Dedifferentiated amniotic fluid mesenchymal stem cell (primary cell): ENCODE results near the gene CYP3A5.
"Not testable (repeated sequence)": the region's sequence is repeated elsewhere in the genome, so short reads cannot be mapped to it uniquely, and the experiment has no call there.

Experiments used
- DNase-seq: peaks from one replicate; pipeline ENCODE4 v3.0.0-alpha.2; 2016; ENCODE audit errors: extremely low spot score

The CYP3A5 gene

DNA sequence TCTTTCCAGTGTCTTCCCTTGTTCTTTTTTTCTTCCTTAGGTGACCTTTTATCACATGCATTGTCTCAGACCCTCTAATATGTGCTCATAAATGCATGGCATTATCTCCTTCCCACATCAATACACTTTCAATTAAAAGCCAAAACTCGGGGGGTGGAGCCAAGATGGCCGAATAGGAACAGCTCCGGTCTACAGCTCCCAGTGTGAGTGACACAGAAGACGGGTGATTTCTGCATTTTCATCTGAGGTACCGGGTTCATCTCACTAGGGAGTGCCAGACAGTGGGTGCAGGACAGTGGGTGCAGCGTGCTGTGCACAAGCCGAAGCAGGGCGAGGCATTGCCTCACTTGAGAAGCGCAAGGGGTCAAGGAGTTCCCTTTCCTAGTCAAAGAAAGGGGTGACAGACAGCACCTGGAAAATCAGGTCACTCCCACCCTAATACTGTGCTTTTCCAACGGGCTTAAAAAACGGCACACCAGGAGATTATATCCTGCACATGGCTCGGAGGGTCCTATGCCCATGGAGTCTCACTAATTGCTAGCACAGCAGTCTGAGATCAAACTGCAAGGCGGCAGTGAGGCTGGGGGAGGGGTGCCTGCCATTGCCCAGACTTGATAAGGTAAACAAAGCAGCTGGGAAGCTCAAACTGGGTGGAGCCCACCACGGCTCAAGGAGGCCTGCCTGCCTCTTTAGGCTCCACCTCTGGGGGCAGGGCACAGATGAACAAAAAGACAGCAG is 6.2 kb upstream of the CYP3A5 start:
- not testable (repeated sequence) for DNase-seq

DNA sequence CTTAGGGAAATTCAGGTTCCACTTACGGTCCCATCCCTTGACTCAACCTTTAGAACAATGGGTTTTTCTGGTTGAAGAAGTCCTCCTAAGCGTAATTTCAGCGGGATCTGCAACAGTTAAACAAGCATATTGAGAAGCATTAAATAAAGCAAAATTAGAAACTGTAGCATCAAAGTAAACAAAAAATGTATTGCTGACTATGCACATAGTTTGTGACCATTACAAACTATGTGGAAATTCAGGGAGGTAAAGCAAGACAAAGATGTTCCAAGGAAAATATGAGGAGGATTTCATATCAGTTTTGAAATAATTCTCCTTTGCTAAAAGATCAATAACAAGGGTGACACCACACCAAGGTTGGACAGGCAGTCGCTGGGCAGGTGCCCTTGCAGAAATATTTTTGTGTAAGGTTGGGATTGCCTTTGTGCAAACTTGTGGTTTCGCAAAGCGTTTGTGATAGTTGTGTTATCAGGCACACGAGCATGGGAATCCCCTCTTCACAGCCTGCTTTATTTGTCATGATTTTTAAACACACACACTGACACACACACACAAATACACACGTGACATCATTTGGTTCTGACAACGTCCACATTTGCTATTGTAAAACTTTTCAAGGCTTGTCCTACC is 5.4 kb upstream of the CYP3A5 start:
- no peak for DNase-seq

DNA sequence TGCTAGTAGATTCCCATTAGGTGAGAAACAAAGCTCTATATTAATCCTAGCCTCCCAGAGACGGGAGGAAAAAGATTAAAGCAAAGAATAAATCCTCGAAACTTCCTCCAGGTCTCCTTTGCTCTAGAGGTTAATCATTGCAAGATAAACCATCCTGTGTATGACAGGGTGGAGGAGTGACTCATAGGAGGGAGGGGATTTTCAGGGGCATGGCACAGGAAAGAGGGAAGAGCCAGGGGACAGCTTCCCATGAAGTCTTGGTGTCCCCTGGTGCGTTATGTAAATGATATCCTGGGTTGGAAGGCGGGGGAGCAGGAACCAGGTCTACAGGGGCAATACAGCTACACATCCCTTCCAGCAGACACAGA is 780 bp downstream of the CYP3A5 start:
- DNase-seq = no peak

DNA sequence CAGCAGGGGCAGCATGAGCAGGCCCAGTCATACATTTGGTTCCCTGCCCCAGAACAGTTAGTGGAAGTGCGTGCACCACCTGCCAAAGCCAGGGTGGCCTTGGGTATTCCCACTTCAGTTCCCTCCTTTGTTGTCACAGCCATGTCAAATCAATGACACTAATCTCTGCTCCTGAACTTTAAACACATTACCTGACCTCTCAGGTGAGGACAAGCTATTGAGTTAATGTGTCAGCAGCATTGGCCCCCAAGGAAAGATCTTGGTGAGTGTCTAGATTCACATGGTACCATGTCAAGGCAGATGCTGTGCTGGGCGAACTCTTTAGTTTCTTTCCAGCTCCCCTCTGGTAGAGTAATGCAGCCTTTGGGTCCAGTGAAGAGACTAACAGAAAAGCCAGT is 2.1 kb downstream of the CYP3A5 start:
- no peak for DNase-seq

DNA sequence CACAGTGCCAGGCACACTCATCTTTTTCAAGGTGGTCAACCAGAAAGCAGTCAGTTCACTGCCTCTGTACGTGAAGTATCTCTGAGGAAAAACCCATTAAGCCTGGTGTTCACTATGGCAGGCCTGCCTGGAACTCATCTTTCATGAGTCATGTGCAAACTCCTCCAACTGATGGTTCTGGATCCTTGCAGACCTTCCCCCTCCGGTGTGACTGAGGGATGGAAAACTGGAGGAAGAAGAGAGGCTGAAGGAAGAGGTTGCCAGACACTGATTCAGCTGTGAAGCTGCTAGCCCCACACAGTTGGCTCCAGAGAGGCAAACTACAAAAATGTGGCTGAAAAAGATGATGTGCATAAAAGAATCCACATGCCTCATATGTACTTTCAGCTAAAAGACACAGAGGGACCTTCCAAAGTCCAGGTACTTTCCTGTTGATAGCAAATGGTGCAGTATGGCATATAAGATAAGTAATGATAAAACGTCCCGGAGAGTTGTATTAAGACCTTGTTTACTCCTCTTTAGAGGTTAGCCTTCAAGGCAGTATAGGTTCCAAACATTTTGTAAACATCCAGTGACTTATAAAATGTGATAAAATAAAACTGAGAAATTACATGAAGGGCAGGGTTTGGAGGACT is 2.7 kb downstream of the CYP3A5 start:
- no peak for DNase-seq

DNA sequence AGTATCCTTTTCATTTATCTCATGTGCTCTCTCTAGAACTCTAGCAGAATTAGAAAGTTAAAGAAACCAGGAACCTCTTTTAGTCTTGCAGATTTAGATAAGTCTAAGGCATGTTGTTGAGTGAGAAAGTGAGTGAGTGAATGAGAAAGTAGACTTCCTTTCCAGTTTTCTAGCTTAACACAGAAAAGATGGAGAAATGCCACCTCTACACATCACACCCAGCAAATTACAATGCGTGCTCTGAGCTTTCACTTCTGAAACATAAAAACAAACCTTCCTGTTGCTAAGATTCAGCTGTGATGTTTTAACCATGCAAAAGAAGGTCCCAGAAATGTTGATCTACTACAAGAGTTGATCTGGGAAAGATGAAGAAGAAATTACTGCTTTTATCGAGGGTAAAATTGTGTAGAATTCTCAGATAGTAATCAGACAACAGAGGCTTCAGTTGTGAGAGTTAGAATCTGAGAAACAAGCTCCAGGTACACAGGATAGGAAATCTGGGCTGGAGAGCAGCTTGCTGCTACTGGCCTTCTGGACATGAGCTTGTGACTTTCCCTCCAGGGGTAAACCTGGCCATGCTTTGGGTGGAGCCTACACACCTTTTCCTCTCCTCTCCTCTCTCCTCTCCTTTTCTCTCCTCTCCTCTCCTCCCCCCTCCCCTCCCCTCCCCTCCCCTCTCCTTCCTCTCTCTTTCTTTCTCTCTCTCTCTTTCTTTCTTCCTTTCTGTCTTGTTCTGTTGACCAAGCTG is 4.6 kb downstream of the CYP3A5 start:
- DNase-seq = no peak

DNA sequence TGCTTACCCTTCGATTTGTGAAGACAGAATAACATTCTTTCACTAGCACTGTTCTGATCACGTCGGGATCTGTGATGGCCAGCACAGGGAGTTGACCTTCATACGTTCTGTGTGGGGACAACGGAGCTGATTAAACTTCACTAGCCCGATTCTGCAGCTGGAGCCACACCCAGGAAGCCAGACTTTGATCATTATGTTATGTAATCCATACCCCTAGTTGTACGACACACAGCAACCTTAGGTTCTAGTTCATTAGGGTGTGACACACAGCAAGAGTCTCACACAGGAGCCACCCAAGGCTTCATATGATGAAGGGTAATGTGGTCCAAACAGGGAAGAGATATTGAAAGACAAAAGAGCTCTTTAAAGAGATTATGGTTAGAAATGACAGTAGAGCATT is 7.2 kb downstream of the CYP3A5 start:
- DNase-seq = no peak

DNA sequence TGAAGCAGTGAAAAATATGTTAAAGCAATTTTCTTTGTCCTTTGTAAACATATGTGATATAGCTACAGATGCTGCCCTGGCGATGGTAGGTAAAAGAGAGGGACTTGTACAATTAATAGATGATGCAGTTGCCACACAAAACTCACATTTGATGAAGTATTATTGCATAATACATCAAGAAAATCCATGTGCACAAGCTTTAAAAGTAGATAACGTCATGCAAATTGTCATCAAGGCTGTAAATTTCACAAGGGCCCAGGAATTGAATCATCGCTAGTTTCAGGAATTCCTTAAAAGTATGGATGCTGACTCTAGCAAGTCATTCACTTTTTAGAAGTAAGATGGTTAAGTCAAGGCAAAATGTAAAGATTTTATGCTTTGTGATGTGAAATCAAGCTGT is 10.0 kb downstream of the CYP3A5 start:
- DNase-seq = no peak

DNA sequence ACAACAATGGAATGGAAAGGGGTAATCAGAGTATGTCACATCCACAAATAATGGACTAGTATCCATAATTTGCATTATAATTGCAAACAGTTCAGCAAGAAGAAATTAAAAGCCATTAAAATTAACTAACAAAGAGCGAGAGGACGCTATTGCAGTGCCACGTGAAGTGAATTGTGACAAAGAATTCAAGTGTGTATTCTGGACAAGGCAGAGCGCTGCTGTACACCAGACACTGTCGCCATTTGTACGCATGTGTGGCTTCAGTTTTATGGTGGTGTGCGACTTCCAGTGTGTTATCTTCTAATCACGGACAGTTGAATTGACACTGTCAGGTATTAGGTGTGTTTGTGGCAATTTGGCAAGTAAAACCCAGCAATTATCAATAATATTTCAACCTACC is 11.3 kb downstream of the CYP3A5 start:
- DNase-seq = no peak

DNA sequence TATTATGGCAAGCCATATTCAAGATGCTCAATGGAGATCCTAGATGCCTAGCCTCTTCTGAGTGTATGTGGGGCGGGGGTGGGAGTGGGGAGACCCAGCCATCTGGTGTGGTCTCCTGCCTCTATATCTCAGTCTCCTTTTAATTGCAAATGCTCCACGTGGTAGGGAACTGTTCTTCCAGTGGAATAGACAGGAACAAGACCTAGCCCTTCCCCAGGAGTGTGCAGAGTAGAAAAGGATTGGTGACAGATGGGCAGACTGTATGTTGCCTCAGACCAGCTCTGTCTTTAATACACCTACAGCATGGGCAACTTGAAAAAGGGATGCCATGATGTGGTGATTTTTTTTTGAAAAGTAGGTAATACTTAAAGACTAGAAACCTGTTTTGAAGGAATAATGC is 12.6 kb downstream of the CYP3A5 start:
- DNase-seq = no peak

DNA sequence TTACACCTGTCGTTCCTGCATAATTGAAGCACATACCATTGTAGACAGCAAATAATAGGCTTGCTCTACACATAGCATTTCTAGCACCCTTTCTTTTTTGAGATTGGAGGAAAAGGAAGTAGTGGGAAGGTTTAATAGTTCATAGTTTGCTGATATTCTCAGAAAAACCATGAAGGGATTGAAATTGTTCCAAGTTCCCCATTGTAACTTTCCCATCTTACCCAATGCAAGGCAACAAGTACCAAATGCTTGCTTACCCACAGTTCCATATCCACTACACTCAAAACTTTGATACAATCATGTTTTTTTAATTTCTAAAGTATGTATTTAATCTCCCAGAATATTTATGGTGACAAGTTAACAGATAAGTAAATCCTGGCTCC is 13.8 kb downstream of the CYP3A5 start:
- DNase-seq = no peak

DNA sequence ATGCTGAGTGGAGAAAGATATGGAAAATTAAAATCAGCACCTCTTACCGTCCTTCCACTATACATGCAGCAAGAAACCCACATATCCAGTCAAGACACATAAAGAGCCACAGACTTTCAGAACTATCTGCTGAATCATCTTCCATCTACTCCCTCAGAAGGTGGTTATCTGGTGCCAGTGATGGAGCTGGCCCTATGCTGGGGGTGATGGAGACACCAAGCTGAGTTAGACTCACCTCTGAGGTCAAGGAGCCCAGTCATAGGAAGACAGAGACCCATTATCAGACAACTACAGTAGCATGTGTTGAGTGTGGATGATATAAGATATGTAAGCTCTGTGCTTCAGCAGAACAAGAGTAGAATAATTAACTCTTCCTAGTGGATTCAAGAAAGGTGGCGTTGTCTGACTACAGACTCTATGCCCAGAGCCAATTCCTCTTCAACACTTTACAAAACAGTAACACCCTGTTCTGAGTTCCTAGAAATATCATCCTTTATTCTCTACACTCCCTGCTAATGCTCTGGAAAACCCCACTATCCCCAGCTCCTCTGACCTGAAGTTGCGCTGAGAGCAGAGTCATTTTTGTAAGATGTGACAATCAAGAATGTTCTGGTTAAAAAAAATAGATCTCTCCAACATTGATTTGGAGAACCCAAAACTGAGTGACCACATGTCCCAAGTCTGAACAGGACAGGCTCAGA is 14.3 kb downstream of the CYP3A5 start:
- no peak for DNase-seq

DNA sequence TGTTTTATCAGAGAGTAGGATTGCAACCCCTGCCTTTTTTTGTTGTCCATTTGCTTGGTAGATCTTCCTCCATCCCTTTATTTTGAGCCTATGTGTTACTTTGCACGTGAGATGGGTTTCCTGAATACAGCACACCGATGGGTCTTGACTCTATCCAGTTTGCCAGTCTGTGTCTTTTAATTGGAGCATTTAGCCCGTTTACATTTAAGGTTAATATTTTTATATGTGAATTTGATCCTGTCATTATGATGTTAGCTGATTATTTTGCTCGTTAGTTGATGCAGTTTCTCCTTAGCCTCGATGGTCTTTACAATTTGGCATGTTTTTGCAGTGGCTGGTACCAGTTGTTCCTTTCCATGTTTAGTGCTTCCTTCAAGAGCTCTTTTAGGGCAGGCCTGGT is 21.9 kb downstream of the CYP3A5 start:
- DNase-seq = not testable (repeated sequence)

DNA sequence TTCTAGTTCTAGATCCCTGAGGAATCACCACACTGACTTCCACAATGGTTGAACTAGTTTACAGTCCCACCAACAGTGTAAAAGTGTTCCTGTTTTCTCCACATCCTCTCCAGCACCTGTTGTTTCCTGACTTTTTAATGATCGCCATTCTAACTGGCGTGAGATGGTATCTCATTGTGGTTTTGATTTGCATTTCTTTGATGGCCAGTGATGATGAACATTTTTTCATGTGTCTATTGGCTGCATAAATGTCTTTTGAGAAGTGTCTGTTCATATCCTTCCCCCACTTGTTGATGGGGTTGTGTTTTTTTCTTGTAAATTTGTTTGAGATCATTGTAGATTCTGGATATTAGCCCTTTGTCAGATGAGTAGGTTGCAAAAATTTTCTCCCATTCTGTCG is 25.2 kb downstream of the CYP3A5 start:
- not testable (repeated sequence) for DNase-seq

DNA sequence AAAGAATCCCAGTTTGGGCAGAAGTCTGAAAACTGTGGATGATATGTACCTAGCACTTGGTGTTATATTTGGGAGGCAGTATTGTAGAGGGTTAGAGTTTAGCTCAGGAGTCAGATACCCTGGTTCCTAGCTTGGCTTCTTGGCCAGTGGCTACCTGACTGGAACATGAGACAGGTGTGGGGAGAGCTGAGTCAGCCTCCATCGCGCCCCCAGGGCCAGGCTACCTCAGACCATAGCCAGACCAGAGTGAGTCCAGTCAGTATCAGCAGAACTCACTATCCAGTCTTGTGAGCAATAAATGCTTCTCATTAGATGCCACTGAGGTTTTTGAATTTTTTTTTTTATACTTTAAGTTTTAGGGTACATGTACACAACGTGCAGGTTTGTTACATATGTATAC is 26.0 kb downstream of the CYP3A5 start:
- DNase-seq = no peak

DNA sequence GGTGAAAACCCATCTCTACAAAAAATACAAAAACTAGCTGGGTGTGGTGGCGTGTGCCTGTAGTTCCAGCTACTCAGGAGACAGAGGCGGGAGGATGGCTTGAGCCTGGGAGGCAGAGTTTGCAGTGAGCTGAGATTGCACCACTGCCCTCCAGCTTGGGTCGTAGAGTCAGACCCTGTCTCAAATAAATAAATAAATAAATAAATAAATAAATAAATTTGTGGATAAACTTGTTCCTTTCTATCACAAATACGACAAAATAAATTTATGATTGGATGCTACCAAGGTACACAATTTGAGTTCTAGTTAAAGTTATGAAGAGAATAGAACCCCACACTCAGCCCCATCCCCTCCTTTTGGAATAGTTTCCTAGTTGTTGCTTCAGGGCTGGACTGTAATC is 26.5 kb downstream of the CYP3A5 start:
- DNase-seq = not testable (repeated sequence)

DNA sequence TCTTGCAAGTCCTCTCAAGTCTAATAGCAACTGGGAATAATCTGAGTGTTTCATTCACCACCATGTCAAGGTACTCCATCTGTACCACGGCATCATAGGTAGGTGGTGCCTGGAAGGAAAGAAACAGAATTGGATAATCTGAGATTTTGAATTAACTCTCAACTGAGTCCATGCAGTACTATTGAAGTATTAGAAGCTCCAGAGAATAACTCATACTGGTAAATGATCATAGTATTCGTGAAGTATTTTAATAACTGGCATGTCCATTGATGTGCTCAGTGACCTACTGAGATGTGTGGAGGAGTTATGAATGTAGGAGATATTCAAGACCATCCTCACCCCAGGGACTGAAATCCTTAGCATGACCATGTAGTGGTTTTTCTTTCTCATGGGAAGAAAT is 27.1 kb downstream of the CYP3A5 start:
- DNase-seq = no peak

DNA sequence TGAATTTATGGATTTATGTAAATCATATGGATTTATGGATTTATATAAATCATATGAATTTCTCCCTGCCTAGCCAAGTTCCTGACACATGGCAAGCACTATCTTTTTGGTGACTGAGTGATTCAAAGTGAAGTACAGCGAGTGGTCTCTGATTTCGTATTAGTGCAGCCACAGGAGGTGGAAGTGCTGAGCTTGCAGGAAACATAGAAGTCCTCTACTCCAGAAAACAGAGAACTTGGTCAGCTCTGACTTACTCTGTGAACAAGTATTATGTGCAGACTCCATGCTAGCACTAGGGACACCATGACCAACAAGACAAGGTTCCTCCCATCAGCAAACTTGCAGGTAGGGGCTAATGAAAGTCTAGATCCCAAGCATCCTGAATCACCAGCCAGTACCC is 28.5 kb downstream of the CYP3A5 start:
- no peak for DNase-seq

DNA sequence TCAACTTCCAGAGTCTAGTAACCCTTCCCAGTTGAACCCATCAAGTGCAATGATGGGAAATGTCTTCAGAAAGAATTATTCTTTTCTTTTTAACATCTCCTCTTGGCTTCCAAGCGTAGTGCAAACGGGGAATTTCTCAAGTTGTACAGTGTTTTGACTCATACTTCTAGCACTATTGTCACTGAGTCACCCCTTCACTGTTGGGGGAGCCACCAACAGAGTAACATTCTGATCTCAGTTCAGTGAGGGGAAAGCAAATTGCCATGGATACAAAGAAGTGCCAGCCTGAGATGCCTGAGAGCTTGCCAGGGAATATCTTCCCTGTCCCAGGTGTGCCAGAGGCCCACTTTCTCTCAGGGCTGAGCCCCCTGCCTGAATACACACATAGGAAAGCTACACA is 31.0 kb downstream of the CYP3A5 start:
- DNase-seq = no peak

DNA sequence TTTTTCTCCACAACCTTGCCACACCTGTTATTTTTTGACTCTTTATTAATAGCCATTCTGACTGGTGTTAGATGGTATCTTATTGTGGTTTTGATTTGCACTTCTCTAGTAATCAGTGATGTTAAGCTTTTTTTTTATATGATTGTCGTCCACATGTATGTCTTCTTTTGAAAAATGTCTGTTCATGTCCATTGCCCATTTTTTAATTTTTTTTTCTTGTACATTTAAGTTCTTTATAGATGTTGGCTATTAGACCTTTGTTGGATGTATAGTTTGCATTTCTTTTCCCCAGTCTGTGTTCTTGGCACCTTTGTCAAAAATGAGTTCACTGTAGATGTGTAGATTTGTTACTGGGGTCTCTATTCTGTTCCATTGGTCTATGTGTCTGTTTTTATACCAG is 34.2 kb downstream of the CYP3A5 start:
- DNase-seq = no peak

DNA sequence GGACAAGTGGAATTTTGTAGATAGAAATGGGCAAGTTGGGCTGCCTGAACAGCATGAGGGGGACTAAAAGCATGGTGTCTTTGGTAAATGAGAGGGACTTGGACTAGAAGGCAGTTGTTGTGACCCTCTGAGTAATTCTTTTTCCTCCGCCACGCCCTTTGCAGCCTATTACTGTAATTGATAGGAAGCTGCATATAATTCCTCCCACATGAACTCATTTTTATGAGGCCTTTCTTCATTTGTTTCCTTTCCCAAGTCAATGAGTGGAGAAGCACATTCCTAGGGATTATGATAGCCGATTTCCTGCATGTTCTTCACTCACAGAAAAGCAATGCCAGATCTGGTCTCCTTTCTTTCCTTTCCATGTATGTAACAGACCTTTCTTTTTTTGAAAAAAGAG is 35.4 kb downstream of the CYP3A5 start:
- no peak for DNase-seq

DNA sequence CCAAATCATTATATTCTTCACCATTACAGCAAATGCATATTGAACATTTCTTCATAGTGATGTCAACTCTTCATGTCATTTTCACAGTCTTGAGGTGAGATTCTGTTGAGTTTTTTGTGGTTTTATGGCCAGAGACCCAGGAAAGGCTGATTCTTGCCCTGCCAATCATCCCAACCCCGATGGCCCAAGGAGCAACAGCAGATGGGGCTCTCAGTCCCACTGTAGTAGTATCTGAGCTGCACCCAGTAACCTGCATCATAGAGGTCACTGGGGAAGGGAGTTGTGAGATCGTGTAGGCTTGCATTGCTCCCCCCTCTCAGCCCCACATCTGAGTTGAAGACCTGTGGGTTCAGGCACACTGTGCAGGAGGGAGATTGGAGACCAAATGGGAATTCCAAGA is 36.3 kb downstream of the CYP3A5 start:
- no peak for DNase-seq
